HG03108 (cell line): ENCODE measurements around the gene SOX4.

ENCODE experiments used
- ATAC-seq: cut with Tn5 transposase; IDR thresholded peaks from one replicate; pipeline ENCODE4 v1.9.1; 2021; ENCODE audit warnings: moderate library complexity; ENCODE audit not compliant: unreplicated experiment

Gene SOX4

GRCh38 chr6:21612067-21612745 is 18.7 kb downstream of the SOX4 start:
- no peak for ATAC-seq

- no peak for ATAC-seq
These were observed 20.3 kb downstream of the SOX4 start for GRCh38 chr6:21613809-21614208.

- no peak for ATAC-seq
These were observed 20.7 kb downstream of the SOX4 start for GRCh38 chr6:21614226-21614625.

GRCh38 chr6:21615504-21615903 is 22.0 kb downstream of the SOX4 start:
- no peak for ATAC-seq

GRCh38 chr6:21616005-21616404 is 22.5 kb downstream of the SOX4 start:
- ATAC-seq, result no peak

- no peak for ATAC-seq
These were observed 32.1 kb downstream of the SOX4 start for GRCh38 chr6:21625642-21626041.

- no peak for ATAC-seq
These were observed 33.2 kb downstream of the SOX4 start for GRCh38 chr6:21626756-21627155.

- no peak for ATAC-seq
These were observed 34.6 kb downstream of the SOX4 start for GRCh38 chr6:21628160-21628559.

- ATAC-seq, result no peak
These were observed 40.1 kb downstream of the SOX4 start for GRCh38 chr6:21633511-21634109.

- no peak for ATAC-seq
These were observed 41.0 kb downstream of the SOX4 start for GRCh38 chr6:21634582-21634981.

GRCh38 chr6:21636876-21637275 is 43.3 kb downstream of the SOX4 start:
- ATAC-seq, result no peak

- no peak for ATAC-seq
These were observed 45.8 kb downstream of the SOX4 start for GRCh38 chr6:21639316-21639715.
